OCI-LY7 (cell line): ENCODE measurements around the gene FKBP1A.

Experiments
- CTCF ChIP-seq: fragments of 200-600 bp; sonication (generic); conservative IDR thresholded peaks from 2 replicates; pipeline ENCODE4 v1.5.1; 2014; ENCODE audit warnings: mild to moderate bottlenecking, antibody characterized with exemption, low read length, moderate library complexity, mixed read lengths
- EZH2phosphoT487 ChIP-seq: fragments of 200-600 bp; sonication (generic); IDR thresholded peaks from 2 replicates; pipeline ENCODE4 v1.6.1; 2018; ENCODE audit warnings: low read depth, borderline replicate concordance, mild to moderate bottlenecking, mixed run types, antibody characterized with exemption, low read length, moderate library complexity, mixed read lengths

GRCh38 chr20:1422753-1423152 lies 29.9 kb upstream of the FKBP1A start:
- TF ChIP-seq CTCF (no peak), EZH2phosphoT487 (no peak)
